Smooth muscle cell (in vitro differentiated cells): Measurements from ENCODE around the gene JADE2. TPM values are rescaled to one million over a fixed set of nuclear protein-coding genes. Genes with fewer than 3 reads are reported as not detected.

Experiments
- DNase-seq: peaks from one replicate; lab custom pipeline; 2025; ENCODE audit not compliant: unreplicated experiment; lab: John Stamatoyannopoulos, UW
- H2AFZ ChIP-seq: fragments of 200-600 bp; sonication (generic); 2 replicates; pipeline ENCODE4 v1.6.0; 2016; ENCODE audit warnings: antibody characterized with exemption, low read depth, mild to moderate bottlenecking
- H3F3A ChIP-seq: fragments of 200-600 bp; sonication (generic); 2 replicates; pipeline ENCODE4 v1.6.0; 2017; ENCODE audit warnings: antibody characterized with exemption, low read depth
- H3K27ac ChIP-seq: fragments of 200-600 bp; sonication (generic); 2 replicates; pipeline ENCODE4 v1.5.1; 2016; ENCODE audit warnings: low read depth, mild to moderate bottlenecking
- H3K27me3 ChIP-seq: fragments of 200-600 bp; sonication (generic); 2 replicates; pipeline ENCODE4 v1.6.1; 2016; ENCODE audit warnings: low read depth, mild to moderate bottlenecking
- H3K36me3 ChIP-seq: fragments of 200-600 bp; sonication (generic); 2 replicates; pipeline ENCODE4 v1.5.1; 2016; ENCODE audit warnings: low read depth
- H3K4me1 ChIP-seq: fragments of 200-600 bp; sonication (generic); 2 replicates; pipeline ENCODE4 v1.5.1; 2016; ENCODE audit warnings: low read depth
- H3K4me2 ChIP-seq: fragments of 200-600 bp; sonication (generic); 2 replicates; pipeline ENCODE4 v1.6.0; 2016; ENCODE audit warnings: mild to moderate bottlenecking
- H3K4me3 ChIP-seq: fragments of 200-600 bp; sonication (generic); 2 replicates; pipeline ENCODE4 v1.5.1; 2016; ENCODE audit warnings: mild to moderate bottlenecking
- H3K79me2 ChIP-seq: fragments of 200-600 bp; sonication (generic); 2 replicates; pipeline ENCODE4 v1.6.0; 2016; ENCODE audit warnings: low read depth, mild to moderate bottlenecking
- H3K9ac ChIP-seq: fragments of 200-600 bp; sonication (generic); 2 replicates; pipeline ENCODE4 v1.6.0; 2016; ENCODE audit warnings: low read depth
- H3K9me3 ChIP-seq: fragments of 200-600 bp; sonication (generic); replicated peaks from 2 replicates; pipeline ENCODE4 v1.5.1; 2016; ENCODE audit warnings: low read depth
- H4K20me1 ChIP-seq: fragments of 200-600 bp; sonication (generic); 2 replicates; pipeline ENCODE4 v1.6.0; 2016; ENCODE audit warnings: low read depth
- WGBS: methylation state at CpG from one replicate; pipeline ENCODE4 v1.1.7; 2016; ENCODE audit warnings: low lambda C conversion rate; 5-methylcytosine and 5-hydroxymethylcytosine counted together
- polyA plus RNA-seq: library from polyadenylated mRNA; unstranded; fragments of >200 nt; fragmentation: Nextera tagmentation; extraction: Ambion mirVana; gene quantifications from 2 replicates; pipeline ENCODE4 v1.2.1, GENCODE V29; 2016
- total RNA-seq: library from RNA; depleted of rRNA; stranded (reverse); fragments of >200 nt; gene quantifications from 2 replicates; pipeline ENCODE4 v1.2.3, GENCODE V29; 2014
- TF ChIP-seq, protein P1 (sequence below): fragments of 200-600 bp; sonication (generic); IDR thresholded peaks from 2 replicates; pipeline ENCODE4 v1.5.1; 2017; ENCODE audit warnings: borderline replicate concordance, mild to moderate bottlenecking, antibody characterized with exemption; ENCODE audit not compliant: insufficient read depth, poor library complexity, severe bottlenecking

Gene JADE2
- total and polyA plus RNA-seq, 2 experiments from 2014 or later: 4.3 to 18.0 TPM

DNA sequence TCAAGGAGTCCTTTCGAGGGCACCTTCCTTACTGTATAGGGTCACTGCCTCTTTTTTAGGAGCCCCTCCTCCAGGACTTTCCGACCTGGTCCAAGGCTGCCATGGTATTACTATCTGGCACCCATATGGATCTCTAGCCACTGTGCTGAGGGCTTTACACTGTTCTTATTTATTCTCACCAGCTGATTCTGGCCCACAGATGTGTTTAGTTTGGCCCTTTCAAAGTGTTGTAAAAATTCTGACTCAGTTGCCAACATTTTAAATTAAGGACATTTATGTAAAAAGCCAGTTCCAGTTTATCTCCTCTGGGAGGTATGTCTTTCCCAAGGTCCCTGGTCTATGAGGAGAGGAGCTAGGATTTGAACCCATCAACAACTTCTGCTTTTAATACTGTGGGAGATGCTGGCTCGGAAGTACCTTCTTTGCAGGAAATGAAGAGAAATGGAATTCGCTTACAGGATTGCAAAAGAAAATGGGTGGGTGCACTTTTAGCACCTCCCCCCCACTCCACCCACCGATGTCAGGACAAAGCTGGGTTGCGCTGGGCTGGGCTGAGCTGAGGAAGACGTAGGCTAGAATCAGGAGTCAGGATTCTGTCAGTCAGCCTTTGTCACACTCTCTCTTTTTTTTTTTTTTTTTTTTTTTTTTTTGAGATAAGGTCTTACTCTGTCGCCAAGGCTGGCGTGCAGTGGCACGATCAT, 7.8 kb downstream of the JADE2 start:
- Histone ChIP-seq H3F3A (no peaks in the 10 kb centered on the region), H3K27ac (no peak overlapping the region), H3K4me2 (no peak overlapping the region), H3K4me3 (no peak overlapping the region), H3K9ac (no peak overlapping the region), H3K36me3 (no peaks in the 10 kb centered on the region), H3K27me3 (no peaks in the 10 kb centered on the region), H3K9me3 (no peaks in the 10 kb centered on the region), H4K20me1 (peaks cover 52% of the 10 kb centered on the region), H3K79me2 (peaks cover 36% of the 10 kb centered on the region), H3K4me1 (peaks cover 2% of the 10 kb centered on the region), H2AFZ (no peak overlapping the region)
- TF ChIP-seq, protein P1, sequence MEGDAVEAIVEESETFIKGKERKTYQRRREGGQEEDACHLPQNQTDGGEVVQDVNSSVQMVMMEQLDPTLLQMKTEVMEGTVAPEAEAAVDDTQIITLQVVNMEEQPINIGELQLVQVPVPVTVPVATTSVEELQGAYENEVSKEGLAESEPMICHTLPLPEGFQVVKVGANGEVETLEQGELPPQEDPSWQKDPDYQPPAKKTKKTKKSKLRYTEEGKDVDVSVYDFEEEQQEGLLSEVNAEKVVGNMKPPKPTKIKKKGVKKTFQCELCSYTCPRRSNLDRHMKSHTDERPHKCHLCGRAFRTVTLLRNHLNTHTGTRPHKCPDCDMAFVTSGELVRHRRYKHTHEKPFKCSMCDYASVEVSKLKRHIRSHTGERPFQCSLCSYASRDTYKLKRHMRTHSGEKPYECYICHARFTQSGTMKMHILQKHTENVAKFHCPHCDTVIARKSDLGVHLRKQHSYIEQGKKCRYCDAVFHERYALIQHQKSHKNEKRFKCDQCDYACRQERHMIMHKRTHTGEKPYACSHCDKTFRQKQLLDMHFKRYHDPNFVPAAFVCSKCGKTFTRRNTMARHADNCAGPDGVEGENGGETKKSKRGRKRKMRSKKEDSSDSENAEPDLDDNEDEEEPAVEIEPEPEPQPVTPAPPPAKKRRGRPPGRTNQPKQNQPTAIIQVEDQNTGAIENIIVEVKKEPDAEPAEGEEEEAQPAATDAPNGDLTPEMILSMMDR: no peak
- 89% methylated on average over 10 of the region's 10 CpGs for WGBS
- DNase-seq: no peak

DNA sequence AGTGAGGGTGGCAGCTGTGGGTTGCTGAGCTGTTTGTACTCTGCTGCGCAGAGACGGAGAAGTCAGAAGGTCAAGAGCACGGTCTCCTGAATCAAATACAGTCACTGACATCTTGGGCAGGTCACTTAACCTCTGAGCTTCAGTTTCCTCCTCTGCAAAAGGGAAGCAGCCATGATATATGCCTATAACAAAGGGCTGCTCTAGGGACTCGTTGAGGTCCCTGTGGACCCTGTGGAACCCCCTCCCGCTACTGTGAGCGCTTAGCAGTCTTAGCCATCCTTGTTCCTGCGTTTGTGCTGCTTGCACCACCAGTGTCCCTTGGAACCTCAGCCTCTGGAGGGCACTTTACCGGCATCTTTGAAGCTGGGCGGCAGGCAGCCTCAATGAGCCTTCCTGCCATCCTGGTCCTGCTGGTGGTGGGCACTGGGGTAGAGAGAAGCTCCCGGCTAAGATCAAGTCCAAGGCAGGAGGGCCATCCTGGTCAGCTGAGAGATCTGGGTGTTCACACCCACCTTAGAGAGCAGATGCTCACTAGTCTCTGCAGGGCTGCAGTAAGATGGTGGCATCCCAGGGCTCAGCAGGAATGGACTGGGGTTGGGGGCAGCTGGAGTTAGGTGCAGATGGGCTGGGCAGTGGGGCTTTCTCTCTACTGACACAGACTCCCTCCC, 8.7 kb downstream of the JADE2 start:
- Histone ChIP-seq H3K36me3 (no peaks in the 10 kb centered on the region), H4K20me1 (peaks cover 50% of the 10 kb centered on the region), H3K9me3 (no peaks in the 10 kb centered on the region), H3K9ac (no peak overlapping the region), H3K79me2 (peaks cover 27% of the 10 kb centered on the region), H3K4me3 (no peak overlapping the region), H3K27me3 (no peaks in the 10 kb centered on the region), H3K4me2 (no peak overlapping the region), H3F3A (no peaks in the 10 kb centered on the region), H3K27ac (no peak overlapping the region), H3K4me1 (no peaks in the 10 kb centered on the region), H2AFZ (no peak overlapping the region)
- TF ChIP-seq, protein P1: no peak
- DNase-seq: no peak
- 90% methylated on average over 10 of the region's 10 CpGs for WGBS

DNA sequence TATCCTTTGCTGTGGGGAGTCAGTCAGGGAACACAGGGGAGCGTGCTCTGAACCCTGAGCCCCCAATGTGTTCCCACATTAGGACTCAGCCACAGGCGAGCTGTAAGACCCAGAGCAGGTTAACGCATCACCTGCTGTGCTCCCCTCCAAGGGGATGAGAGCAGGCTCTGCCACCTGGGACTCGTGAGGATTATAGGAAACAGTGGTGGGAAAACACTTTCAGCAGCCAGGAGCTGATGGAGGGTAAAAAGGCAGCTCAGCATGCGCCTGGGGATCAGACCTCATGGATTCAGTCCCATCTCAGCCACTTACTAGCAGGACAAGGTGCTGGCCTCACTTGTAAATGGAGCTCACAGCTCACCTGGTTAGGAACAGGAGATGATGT, 9.2 kb downstream of the JADE2 start:
- DNase-seq: no peak
- WGBS: 97% methylated on average over 5 of the region's 5 CpGs
- H4K20me1 ChIP-seq: peaks cover 46% of the 10 kb centered on the region
- no peaks in the 10 kb centered on the region for H3K4me1 ChIP-seq
- H3K9ac ChIP-seq: no peak overlapping the region
- H3K9me3 ChIP-seq: no peaks in the 10 kb centered on the region
- H3K4me2 ChIP-seq: no peak overlapping the region
- TF ChIP-seq, protein P1: no peak
- no peaks in the 10 kb centered on the region for H3F3A ChIP-seq
- H3K79me2 ChIP-seq: peaks cover 22% of the 10 kb centered on the region
- no peaks in the 10 kb centered on the region for H3K27me3 ChIP-seq
- H3K36me3 ChIP-seq: no peaks in the 10 kb centered on the region
- H3K27ac ChIP-seq: no peak overlapping the region
- no peak overlapping the region for H3K4me3 ChIP-seq
- no peak overlapping the region for H2AFZ ChIP-seq
